ENCODE measurements around the gene OOSP3. TPM values are rescaled to one million over a fixed set of nuclear protein-coding genes. Genes with fewer than 3 reads are reported as not detected.
"Not testable (repeated sequence)": the region's sequence is repeated elsewhere in the genome, so short reads cannot be mapped to it uniquely, and the experiment has no call there.

OOSP3 gene, protein sequence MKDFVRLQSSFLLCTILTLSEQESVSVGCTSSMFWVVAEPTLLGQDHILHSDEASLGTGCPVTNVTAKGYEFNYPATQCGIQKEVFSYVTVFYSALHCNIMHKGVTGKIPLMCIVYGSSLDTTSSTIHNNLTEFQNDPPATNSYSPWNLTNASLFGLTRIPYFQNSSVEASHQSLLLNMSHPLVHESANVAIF
- total RNA-seq = not detected

DNA sequence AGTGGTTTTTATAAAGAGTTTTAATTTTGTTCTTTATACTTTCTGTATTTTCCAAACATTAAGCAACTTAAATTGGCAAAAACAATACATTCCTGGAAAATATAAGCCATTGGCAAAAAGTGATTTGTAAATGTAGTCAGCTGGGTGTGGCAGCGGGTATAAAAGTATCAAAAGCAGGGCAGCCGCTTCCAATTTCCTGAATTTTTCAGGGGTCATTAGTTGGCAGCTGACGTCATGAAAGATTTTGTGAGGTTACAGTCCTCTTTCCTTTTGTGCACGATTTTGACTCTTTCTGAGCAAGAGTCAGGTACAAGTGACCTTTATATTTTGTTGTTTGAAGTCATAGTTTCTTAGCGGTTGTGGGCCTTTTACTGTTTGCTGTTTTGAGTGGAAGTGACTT, at the start of gene OOSP3:
Gene OOSP3 (plus strand): TSS at position 208 of the 400 bp plus-strand sequence. CDS start 27 bp downstream, at position 235.
- CTCF ChIA-PET = no interaction called here
- intact Hi-C loops (cut with micrococcal nuclease) = no loop called here
- no peaks in the 10 kb centered on the region for H3K36me3 Mint-ChIP-seq (ENCODE audit: low read depth)
- H3K27ac Mint-ChIP-seq = no peak within 1 kb of the TSS
- H3K27me3 Mint-ChIP-seq (ENCODE audit: low read depth) = peaks cover 6% of the 10 kb centered on the region
- no peak for DNase-seq
- no peak within 1 kb of the TSS for H3K4me3 Mint-ChIP-seq
- H3K4me1 Mint-ChIP-seq (ENCODE audit: low read depth) = no peaks in the 10 kb centered on the region
- H3K9me3 Mint-ChIP-seq = no peaks in the 10 kb centered on the region

DNA sequence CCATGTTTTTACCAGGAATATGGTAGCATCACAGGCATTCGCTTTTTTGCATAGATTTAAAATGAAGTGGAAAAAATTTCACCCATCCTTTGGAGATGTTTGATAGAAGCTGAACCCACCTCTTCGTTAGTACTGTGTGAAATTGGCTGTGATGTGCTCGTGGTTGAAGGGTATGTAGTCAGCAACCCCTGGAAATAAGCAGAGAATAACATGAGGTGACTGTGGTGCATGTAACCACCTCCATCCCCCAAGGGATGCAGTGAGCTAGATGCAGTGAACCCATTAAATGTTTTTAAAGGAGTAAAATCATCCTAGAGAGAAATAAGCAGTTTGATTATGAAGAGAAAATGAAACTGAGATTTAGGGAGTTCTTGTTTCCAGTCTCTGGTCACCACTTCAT, 49.2 kb upstream of the OOSP3 start:
- CTCF ChIA-PET = no interaction called here
- Mint-ChIP-seq H3K9me3 (no peaks in the 10 kb centered on the region), H3K27ac (no peak overlapping the region), H3K4me1 (ENCODE audit: low read depth) (no peaks in the 10 kb centered on the region), H3K4me3 (no peak overlapping the region), H3K36me3 (ENCODE audit: low read depth) (no peaks in the 10 kb centered on the region), H3K27me3 (ENCODE audit: low read depth) (no peaks in the 10 kb centered on the region)
- no peak for DNase-seq
- intact Hi-C loops (cut with micrococcal nuclease) = no loop called here

DNA sequence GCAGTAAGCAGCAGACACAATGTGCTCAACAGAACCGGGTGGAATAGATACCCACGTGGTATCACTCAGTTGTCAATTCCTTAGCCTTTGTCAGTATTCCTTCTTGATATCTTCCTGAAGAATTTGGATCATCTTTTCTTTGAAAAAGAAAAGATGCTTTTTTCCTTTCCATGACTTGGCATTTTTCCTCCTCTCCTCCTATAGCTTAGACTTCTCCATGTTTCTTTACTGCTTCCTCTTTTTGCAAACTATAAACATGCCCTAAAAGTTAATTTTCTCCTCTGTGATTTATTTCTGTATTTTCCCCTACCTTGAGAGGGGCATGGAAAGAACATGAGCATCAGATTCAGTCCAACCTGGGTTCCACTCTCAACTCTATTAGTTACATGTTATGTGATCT, 45.0 kb upstream of the OOSP3 start:
- peaks cover 7% of the 10 kb centered on the region for H3K27me3 Mint-ChIP-seq (ENCODE audit: low read depth)
- CTCF ChIA-PET = no interaction called here
- intact Hi-C loops (cut with micrococcal nuclease) = no loop called here
- H3K4me3 Mint-ChIP-seq = no peak overlapping the region
- no peak for DNase-seq
- H3K9me3 Mint-ChIP-seq = no peaks in the 10 kb centered on the region
- no peaks in the 10 kb centered on the region for H3K36me3 Mint-ChIP-seq (ENCODE audit: low read depth)
- H3K4me1 Mint-ChIP-seq (ENCODE audit: low read depth) = no peaks in the 10 kb centered on the region
- H3K27ac Mint-ChIP-seq = no peak overlapping the region

DNA sequence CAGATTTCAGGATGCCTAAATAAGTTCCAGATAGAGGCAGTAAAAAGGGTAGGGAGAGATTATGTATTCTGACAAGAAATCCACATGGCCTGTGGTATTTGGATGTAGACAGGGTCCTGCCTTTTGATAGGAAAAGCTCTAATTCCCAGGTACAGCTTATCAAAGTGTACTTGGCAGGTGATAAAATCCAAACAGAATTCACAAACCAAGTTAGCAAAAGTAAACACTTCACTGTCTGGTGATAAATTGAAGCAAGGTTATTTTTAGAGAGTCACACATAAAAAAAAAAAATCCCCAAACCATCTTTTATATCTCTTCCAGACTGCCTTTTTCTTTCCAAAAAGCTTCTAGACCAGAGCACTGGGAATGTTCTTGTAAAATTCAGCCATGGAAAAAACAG, 39.0 kb upstream of the OOSP3 start:
- Mint-ChIP-seq H3K27ac (no peak overlapping the region), H3K4me3 (no peak overlapping the region), H3K36me3 (ENCODE audit: low read depth) (no peaks in the 10 kb centered on the region), H3K4me1 (ENCODE audit: low read depth) (no peaks in the 10 kb centered on the region), H3K9me3 (no peaks in the 10 kb centered on the region), H3K27me3 (ENCODE audit: low read depth) (peaks cover 7% of the 10 kb centered on the region)
- CTCF ChIA-PET = no interaction called here
- no peak for DNase-seq
- intact Hi-C loops (cut with micrococcal nuclease) = no loop called here

DNA sequence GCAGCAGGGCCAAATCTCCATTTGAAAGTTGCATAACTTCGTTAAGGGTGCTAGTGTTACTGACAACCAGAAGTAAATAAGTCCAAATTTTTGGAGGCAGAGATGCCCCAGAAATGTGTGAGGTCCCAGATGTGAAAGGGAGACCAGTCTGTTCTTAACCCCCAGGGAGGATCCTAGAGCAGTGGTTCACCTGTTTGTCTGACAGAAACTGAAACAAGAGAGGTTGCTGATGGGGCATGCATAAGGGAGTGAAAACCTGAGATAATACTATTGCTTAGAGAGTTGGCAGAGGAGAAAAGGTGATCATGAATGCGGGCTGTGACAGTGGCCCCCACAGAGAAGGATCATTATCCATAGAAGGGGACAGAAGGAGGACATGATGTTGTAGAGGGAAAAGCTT, 37.1 kb upstream of the OOSP3 start:
- intact Hi-C loops (cut with micrococcal nuclease) = no loop called here
- no peak overlapping the region for H3K27ac Mint-ChIP-seq
- no peaks in the 10 kb centered on the region for H3K36me3 Mint-ChIP-seq (ENCODE audit: low read depth)
- no peak overlapping the region for H3K4me3 Mint-ChIP-seq
- CTCF ChIA-PET = no interaction called here
- no peaks in the 10 kb centered on the region for H3K9me3 Mint-ChIP-seq
- H3K4me1 Mint-ChIP-seq (ENCODE audit: low read depth) = no peaks in the 10 kb centered on the region
- DNase-seq = no peak
- H3K27me3 Mint-ChIP-seq (ENCODE audit: low read depth) = peaks cover 6% of the 10 kb centered on the region

DNA sequence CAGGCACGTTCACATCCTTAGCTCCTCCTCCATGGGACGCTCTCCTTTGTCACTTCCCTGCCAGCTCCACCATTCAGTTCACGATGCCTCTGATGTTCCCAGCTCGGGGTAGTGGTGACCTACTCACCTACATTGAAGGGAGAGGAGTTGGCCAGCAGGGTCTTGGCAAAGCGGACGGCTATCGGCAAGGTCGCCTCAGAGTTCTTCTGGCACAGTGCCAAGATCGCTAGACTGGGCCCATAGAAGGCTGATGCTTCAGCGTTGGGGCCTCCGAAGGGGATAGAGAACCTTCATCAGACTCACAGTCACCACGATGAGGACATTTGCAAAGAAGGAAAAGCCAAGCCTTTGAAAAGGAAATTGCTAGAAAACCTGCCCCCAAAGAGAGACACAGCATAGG, 36.3 kb upstream of the OOSP3 start:
- DNase-seq = no peak
- Mint-ChIP-seq H3K27ac (no peak overlapping the region), H3K36me3 (ENCODE audit: low read depth) (no peaks in the 10 kb centered on the region), H3K4me3 (no peak overlapping the region), H3K4me1 (ENCODE audit: low read depth) (no peaks in the 10 kb centered on the region), H3K27me3 (ENCODE audit: low read depth) (peaks cover 2% of the 10 kb centered on the region), H3K9me3 (no peaks in the 10 kb centered on the region)
- intact Hi-C loops (cut with micrococcal nuclease) = no loop called here
- CTCF ChIA-PET = no interaction called here

DNA sequence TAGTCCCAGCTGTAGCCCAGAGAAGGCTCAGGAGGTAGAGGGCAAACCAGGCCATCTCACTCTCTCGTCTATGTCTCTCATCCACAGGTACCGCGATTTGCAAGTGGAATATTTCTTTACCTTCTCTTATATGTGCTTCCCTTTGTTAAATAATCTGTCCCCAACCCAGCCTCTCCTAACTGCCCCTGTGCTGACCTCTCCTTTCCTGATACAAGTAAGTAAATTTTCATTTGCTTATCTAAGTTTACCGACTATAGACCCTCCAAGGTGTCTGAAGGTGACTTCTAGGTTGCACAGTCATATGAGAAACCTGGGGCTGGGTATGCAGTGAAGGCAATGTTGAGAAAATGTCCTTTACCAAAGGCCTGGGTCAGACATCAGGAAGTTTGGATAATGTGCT, 33.2 kb upstream of the OOSP3 start, which contains the start of gene CBLIF:
Gene CBLIF (minus strand): TSS at position 101 of the 400 bp plus-strand sequence. CDS start 46 bp downstream, at position 55.
- Mint-ChIP-seq H3K36me3 (ENCODE audit: low read depth) (no peaks in the 10 kb centered on the region), H3K4me1 (ENCODE audit: low read depth) (no peaks in the 10 kb centered on the region), H3K27ac (no peak within 1 kb of the TSS), H3K4me3 (no peak within 1 kb of the TSS), H3K27me3 (ENCODE audit: low read depth) (peaks cover 2% of the 10 kb centered on the region), H3K9me3 (no peaks in the 10 kb centered on the region)
- no peak for DNase-seq
- intact Hi-C loops (cut with micrococcal nuclease) = no loop called here
- CTCF ChIA-PET = no interaction called here

DNA sequence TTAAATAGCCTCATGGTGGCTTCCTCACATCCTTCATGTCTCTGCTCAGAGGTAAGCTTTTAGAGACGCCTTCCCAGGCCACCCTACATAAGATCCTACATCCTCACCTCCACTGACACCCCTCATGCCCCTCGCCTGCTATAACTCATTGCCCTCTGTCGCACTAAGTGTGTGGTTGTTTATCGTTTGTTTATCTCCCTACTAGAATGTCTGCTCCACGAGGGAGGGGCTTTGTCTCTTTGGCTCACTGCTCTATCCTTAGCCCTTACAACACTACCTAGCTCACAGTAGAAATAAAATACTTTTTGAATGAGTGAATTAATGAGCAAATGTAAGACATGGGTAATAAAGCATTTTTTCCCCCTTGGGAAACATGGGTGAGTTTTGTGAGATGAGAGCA, 32.0 kb upstream of the OOSP3 start:
- H3K27ac Mint-ChIP-seq = no peak overlapping the region
- CTCF ChIA-PET = no interaction called here
- peaks cover 2% of the 10 kb centered on the region for H3K27me3 Mint-ChIP-seq (ENCODE audit: low read depth)
- no peak overlapping the region for H3K4me3 Mint-ChIP-seq
- intact Hi-C loops (cut with micrococcal nuclease) = no loop called here
- no peaks in the 10 kb centered on the region for H3K36me3 Mint-ChIP-seq (ENCODE audit: low read depth)
- DNase-seq = no peak
- no peaks in the 10 kb centered on the region for H3K4me1 Mint-ChIP-seq (ENCODE audit: low read depth)
- no peaks in the 10 kb centered on the region for H3K9me3 Mint-ChIP-seq

DNA sequence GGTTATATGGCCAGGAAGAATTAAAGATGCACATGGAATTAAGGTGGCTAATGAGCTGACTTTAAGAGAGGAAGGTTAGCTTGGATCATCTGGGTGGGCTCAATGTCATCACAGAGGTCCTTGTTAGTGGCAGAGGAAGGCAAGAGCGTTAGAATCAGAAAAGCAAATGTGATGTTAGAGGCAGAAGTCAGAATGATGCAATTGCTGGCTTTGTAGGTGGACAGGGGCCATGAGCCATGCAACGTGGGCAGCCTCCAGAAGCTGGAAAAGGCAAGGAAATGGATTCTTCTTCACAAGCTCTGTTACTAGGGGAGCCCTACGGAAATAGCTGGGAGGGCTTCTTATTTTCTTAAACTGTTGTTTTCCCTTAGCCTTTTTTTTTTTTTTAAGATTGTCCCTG, 31.0 kb upstream of the OOSP3 start:
- CTCF ChIA-PET = no interaction called here
- no peak for DNase-seq
- Mint-ChIP-seq H3K9me3 (no peaks in the 10 kb centered on the region), H3K4me3 (no peak overlapping the region), H3K27ac (no peak overlapping the region), H3K27me3 (ENCODE audit: low read depth) (peaks cover 2% of the 10 kb centered on the region), H3K36me3 (ENCODE audit: low read depth) (no peaks in the 10 kb centered on the region), H3K4me1 (ENCODE audit: low read depth) (no peaks in the 10 kb centered on the region)
- intact Hi-C loops (cut with micrococcal nuclease) = no loop called here

DNA sequence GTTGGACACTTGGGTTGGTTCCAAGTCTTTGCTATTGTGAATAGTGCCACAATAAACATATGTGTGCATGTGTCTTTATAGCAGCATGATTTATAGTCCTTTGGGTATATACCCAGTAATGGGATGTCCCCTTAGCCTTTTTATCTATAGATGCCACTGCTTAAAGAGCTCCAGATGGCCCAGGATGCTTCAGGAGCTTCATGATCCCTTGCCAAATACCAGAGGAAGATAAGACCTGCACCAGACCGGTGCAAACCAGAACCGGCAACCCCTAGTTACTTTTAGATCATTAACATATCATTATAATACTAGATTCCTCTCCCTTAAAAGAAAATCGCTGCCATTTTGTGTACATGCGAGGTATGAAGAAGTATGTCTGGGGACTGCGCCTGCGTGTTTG, 30.1 kb upstream of the OOSP3 start:
- H3K4me1 Mint-ChIP-seq (ENCODE audit: low read depth); H3K27ac Mint-ChIP-seq; H3K4me3 Mint-ChIP-seq; CTCF ChIA-PET; H3K36me3 Mint-ChIP-seq (ENCODE audit: low read depth); H3K9me3 Mint-ChIP-seq; intact Hi-C loops (cut with micrococcal nuclease); DNase-seq; H3K27me3 Mint-ChIP-seq (ENCODE audit: low read depth): not testable (repeated sequence)

DNA sequence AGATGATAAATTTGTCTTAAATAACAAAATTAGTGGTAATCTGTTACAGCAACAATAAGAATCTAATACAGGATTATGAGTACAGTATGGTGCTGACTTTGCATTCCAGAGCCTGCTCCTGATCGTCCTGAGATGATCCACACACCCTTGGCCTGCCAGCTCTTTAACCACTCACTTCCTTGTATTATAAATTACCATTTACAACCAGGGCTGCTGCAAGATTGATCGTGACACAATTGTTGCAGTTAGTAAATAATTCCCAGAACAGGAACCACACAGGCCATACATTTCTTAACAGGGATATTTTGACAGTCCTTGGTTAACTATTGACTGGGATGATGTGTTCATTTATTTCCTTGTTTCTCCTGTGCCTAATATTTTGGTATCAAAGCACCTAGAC, 29.5 kb upstream of the OOSP3 start:
- Mint-ChIP-seq H3K27ac (no peak overlapping the region), H3K36me3 (ENCODE audit: low read depth) (no peaks in the 10 kb centered on the region), H3K4me3 (no peak overlapping the region), H3K4me1 (ENCODE audit: low read depth) (no peaks in the 10 kb centered on the region), H3K27me3 (ENCODE audit: low read depth) (peaks cover 2% of the 10 kb centered on the region), H3K9me3 (no peaks in the 10 kb centered on the region)
- intact Hi-C loops (cut with micrococcal nuclease) = no loop called here
- no peak for DNase-seq
- CTCF ChIA-PET = no interaction called here

DNA sequence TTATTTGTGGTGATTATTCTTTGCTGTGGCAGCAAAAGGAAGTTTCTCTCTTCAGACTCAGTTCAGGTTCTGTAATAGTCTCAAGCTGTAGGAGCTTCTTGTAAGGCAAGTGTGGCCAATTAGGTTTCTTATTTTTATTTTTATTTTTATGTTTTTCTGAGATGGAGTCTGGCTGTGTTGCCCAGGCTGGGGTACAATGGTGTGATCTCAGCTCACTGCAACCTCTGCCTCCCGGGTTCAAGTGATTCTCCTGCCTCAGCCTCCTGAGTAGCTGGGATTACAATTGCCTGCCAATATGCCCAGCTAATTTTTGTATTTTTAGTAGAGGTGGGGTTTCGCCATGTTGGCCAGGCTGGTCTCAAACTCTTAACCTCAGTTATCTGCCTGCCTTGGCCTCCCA, 29.0 kb upstream of the OOSP3 start:
- H3K36me3 Mint-ChIP-seq (ENCODE audit: low read depth); H3K27me3 Mint-ChIP-seq (ENCODE audit: low read depth); intact Hi-C loops (cut with micrococcal nuclease); H3K4me3 Mint-ChIP-seq; H3K4me1 Mint-ChIP-seq (ENCODE audit: low read depth); CTCF ChIA-PET; H3K9me3 Mint-ChIP-seq; DNase-seq; H3K27ac Mint-ChIP-seq: not testable (repeated sequence)

DNA sequence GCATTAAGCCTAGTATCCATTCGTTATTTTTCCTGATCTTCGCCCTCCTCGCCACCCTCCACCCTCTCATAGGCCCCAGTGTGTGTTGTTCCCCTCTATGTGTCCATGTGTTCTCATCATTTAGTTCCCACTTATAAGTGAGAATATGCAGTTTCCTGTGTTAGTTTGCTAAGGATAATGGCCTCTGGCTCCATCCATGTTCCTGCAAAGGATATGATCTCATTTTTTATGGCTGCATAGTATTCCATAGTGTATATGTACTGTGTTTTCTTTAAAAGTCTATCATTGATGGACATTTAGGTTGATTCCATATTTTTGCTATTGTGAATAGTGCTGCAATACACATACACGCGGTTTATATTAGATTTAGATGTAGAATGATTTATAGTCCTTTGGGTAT, 27.2 kb upstream of the OOSP3 start:
- H3K4me1 Mint-ChIP-seq (ENCODE audit: low read depth); H3K4me3 Mint-ChIP-seq; H3K9me3 Mint-ChIP-seq; H3K27ac Mint-ChIP-seq; DNase-seq; H3K36me3 Mint-ChIP-seq (ENCODE audit: low read depth); H3K27me3 Mint-ChIP-seq (ENCODE audit: low read depth); intact Hi-C loops (cut with micrococcal nuclease); CTCF ChIA-PET: not testable (repeated sequence)

DNA sequence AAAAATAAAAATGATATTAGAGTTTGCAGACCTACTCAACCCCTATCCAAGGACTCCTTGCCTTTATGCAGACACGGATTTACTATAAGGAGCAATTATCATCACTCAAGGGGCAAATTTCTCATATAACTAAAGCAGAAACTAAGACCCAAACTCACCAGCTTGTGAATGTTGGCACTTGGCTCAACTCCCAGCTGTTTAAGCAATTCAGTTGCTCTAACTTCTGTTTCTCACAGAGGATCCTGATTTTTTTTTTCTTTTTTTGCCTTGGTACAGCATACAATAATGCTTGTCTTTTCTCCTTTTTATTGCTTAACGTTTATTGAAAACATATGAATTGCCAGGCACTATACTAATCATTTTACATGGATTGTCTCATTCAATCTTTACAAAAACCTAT, 23.7 kb upstream of the OOSP3 start:
- DNase-seq = no peak
- Mint-ChIP-seq H3K27ac (no peak overlapping the region), H3K4me1 (ENCODE audit: low read depth) (peaks cover 12% of the 10 kb centered on the region), H3K4me3 (no peak overlapping the region), H3K36me3 (ENCODE audit: low read depth) (no peaks in the 10 kb centered on the region), H3K27me3 (ENCODE audit: low read depth) (peaks cover 7% of the 10 kb centered on the region), H3K9me3 (no peaks in the 10 kb centered on the region)
- CTCF ChIA-PET = no interaction called here
- intact Hi-C loops (cut with micrococcal nuclease) = loop anchor here (5.0 kb wide), 1 partner anchor 43 kb away; the partner anchor contains the start of gene MRPL16

Data from activated naive CD4-positive, alpha-beta T cell treated with anti-CD3 and anti-CD28 coated beads for 36 hours (primary cell).